GOT3 (cell line): ENCODE data around the gene KRT36.

ENCODE experiments used
- DNase-seq: peaks from one replicate; lab custom pipeline; 2025; ENCODE audit warnings: mixed read lengths; lab: John Stamatoyannopoulos, UW

The KRT36 gene

DNA sequence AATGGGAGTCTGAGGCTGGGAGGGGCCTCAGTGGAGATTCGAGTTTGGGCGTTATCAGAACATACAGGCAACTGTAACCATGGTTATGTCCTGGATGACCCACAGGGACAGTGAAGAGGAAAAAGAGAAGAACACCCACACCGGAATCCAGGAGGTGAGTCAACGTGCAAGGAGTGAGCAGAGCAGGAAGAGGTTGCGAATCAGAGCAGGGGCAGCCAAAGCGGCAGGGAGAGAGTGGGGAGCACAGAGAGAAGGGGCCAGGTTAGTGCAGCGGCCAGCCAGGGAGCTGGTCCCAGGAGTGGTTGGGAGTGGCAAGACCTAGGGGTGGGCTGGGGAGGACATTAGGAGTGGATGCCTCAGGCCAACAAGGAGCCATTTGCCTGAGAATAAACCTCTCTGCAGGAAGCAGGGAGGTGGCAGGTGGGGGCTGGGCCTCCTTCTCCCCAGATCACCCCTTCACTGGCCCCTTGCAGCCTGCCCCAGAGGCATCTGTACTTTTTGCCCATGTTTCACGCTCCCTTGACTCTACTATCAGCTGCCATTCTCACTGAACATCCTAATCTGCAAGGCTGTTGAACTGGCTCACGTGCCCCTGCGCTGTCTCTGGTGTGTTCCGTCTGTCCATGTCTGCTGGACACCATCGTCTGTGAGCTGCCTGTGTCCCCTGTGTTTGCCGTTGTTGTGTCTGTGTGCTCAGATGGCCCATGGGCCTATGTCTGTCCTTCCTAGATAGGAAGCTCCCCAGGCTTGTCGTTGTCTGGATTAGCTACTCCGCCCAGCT, 10.6 kb upstream of the KRT36 start:
- no peak for DNase-seq

DNA sequence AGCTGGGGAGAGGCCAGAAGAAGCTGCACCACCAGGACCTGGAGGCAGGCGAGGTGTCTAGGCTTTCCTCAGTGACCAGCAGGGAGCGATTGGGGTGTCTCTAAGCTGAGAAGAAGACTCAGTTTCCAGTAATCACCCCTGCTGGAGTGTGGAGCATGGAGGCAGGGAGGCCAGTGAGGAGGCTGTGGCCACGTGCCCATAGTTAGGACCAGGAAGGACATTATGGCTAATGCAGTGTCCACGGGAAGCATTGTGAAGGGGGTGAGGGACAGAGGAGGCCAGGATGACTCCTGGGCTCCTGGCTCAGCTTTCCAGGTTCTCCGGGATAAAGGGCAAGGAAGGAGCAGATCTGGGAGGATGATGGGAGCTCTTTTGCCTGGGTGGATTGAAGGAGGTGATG, 10.0 kb upstream of the KRT36 start:
- no peak for DNase-seq

DNA sequence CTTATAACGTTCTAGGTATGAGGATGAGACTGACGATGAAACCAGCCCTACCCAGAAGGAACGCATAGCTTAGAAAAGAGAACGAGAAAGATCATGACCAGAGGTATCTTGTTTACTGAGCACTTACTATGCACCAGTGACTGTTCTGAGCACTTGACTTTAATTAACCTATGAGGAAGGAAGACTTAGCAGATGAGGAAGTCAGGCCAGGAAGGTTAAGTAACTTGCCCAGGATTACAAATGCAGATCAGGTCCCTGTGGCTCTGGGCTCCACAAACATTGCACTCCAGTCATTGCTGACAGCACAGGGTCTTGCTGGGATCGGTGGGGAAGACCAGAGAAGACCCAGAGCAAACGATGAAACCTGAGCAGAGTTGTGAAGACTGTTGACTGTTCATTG, 8.6 kb upstream of the KRT36 start:
- DNase-seq, result no peak

DNA sequence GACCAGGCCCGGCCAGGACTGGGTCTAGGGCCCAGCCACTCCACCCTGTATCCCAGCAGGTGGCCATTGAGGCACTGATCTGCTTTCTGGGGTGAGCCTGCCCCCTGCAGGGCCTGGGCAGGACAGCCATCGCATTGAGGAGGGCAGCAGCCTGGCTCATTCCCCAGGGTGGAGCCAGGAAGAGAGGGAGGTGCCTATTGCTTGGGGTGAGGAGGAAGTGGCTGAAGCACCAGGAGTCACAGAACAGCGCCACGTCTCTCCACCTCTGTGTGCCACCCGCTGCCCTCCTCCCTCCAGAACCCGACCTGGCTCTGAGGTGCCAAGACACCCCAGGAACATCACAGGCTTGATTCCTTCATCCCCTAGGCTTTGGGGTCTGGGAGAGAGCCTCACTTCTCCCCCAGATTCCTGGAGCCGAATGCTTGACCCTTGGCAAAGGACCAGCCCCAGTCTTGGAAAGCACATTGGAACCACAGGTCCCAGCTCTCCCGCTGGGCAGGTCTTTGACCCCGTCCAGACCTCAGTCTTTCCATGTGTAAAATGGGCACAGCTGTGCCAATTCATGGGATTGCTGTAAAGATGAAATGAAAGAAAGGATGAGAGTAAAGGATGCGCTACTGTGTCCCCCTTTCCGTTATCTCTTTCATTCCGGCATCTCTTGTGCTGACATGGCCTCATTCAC, 7.2 kb upstream of the KRT36 start:
- no peak for DNase-seq

DNA sequence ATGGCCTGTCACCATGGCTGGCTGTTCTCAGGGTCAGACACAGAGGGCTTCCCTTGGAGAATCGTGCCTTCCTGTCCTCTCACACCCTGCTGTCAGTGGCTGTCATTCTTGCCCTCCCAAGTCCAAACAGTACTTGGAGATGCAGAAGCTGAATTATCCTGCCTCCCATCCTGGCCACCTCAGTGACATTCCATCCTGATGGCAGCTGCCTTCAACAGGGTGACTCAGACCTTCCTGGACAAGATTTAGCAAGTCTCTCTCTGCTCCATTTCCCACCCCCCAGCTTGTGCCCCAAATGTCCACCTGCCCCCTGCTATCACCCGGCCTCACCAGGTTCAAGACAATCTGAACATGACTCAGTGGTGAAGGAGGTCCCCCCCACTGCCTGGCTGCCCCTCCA, 4.8 kb upstream of the KRT36 start:
- no peak for DNase-seq

DNA sequence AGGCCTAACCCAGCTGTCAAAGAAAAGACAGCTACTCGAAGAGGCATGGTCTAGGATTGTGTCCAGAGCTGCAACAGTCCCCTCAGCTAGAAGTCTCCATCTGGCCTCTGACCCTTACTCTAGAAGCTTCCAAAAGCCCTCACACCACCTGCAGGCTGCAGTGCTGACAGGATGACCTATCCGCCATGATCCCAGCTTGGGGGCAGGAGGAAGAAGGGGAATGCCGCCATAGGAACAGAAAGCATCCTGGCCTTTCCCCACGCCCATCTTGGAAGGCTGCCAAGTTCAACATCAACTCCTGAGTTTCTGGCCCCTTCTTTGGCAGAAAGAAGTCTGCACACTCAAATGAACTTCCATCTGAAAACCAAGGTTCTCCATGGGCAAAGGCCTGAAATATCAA, 3.1 kb upstream of the KRT36 start:
- no peak for DNase-seq

DNA sequence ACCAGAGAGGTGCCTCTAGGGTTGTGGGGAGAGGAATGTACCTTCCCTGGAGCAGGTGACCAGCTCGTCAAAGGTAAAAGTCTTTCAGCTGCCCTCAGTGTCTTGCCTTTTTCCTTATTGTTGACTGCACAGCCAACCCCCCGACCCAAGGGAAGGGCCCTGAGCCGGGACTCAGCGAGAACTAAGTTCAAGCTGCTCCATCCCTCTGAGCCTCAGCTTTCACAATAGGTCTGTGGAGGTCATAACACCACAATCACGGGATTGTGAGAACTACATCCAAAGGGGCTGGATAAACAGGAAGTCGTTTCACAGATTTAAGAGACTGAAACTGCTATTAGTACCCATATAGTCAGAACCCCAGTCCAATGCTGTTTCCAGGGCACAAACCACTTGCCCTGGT, 2.6 kb upstream of the KRT36 start:
- DNase-seq, result no peak

DNA sequence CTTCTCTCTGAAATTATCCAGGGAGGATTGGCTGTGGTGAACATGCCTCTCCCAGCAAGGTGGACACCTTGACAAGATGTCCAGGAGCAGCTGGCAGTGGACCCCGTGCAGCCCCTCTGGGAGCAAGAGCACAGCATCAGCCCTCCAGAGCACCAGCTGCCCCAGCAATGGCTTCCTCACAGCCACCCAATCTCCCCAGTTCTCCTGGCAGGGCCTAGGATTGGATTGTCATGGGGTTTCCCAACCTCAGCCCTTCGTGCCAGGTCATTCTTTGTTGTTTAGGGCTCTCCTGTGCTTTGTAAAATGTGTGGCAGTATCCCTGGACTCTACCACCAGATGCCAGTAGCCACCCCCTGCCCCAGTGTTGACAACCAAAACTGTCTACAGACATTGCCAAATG, 1.8 kb upstream of the KRT36 start:
- no peak for DNase-seq

DNA sequence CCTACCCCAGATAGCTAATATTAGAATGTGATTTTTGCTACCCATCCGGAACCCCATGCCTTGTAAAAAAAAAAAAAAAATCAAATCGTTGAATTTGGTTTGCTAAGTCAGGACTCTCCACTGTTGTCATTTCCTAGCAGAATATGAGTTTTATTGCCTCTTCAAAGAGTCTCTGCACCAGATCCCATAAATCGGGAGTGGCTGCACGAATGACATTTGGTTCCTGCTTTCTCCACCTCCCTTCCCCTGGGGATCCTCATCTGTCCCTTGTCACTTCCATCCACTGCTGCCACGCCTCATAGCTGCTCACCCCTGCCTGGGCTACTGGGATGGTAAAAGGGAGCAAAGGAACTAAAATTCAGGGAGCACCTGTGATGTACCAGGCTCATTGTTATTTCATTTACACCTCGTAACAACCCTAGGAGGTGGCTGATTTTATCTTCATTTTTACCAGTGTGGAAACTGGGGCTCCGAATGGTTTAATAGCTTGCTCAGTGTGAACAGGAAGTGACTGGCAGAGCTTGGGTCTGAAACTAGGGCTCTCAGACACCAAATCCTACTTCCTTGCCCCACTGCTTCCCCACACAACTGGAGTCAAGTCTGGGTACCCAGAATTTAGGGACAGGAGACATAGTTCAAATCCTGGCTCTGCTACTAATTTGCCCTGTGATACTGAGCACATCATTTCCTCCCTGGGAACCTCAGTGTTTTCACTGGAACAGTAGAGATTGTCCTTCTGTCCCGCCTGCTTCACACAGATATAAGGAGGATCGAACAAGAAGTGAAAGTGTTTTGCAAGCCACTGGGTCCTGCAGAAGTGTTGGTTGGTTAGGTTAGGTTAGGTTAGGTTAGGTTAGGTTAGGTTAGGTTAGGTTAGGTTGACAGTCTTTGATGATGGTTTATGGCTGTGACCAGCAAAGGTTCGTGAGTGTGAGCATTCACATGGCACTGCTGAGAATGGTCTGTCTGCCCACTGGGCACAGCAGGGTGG, 585 bp upstream of the KRT36 start:
- no peak for DNase-seq

DNA sequence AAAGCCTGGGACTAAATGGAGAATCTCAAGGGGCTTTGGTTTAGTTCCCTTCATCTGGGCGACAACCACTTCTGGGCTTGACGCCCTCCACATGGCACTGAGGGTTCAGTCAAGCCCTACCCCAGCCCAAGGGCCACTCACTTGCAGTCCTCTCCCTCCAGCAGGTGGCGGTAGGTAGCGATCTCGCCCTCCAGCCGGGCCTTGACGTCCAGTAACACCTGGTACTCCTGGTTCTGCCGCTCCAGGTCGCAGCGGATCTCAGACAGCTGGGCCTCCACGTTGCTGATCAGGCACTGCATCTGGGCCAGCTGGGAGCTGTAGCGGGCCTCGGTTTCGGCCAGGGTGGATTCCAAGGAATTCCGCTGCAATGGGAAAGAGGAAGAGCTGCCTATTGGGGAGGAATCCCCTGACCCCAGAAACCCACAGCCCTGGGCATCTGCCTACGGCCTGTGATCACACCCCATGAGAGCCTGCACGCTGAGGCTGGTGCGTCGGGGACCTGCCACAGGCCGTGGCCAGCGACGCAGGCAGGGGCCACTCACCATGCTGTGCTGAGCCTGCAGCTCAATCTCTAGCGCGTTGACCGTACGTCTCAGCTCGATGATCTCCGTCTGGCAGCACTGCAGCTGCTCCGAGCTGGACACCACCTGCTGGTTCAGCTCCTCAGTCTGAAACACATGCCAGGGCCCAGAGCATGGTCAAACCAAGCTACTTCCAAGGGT, 2.7 kb downstream of the KRT36 start:
- no peak for DNase-seq

DNA sequence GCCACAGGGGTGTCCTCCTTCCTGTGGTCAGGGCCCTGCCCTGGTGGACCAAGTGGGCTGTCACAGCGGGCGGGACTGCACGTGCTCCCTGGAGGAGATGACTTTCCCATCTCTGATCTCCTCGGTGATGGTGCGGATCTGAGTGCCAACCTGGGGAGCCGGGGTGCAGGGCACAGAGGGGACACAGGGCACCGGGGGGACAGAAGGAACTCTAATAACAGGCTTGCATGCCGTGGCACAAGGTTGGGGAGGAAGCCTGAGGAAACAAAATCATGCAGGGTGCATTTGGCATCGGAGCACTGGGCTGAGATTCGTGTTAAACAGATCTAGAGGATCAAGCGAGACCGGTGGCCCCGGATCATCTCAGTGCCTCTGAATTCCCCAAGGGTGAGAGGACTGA, 3.4 kb downstream of the KRT36 start:
- DNase-seq, result no peak

DNA sequence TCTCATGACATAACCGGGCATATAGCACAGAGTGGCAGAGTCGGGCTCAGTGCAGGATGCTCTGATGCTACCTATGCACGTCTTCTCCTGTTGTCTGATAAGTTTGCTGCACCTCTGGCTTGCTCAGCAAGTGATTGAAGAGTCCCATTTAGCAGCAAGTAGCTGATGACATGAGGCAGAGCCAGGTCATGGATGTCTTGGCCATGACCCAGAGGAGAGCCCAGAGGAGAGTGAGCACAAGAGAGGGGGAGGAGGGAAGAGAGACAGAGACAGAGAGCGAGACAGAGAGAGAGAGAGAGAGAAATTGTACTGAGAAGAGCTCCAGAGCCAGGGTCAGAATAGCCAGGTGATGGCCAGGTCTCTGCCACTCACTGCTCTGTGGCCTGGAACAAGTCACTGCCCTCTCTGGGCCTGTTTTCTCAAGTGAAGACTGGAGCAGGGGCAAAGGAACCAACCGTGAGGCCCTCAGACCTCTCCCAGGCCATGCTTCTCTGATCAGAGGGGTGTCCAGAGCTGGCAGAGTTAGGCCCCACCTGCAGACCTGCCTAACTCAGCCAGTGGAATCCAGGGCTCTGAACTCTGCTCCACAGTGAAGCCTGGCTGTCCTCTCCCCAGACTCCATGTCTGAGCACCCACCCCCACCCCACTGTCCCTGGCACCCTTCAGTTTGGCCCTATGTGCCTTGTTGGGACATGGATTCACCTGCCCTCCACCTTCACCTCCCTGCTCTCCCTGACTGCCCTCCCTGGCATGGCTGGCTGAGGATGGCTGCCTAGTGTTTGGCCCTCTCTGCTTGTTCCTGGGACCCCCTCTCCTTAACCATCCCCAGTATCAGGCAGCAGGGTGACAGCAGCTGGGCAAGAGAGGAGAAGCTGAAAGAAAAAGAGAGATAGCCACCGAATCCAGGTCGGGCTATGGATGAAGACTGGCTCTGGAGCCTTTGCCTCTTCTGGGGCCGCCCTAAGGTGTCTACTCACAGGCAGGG, 4.5 kb downstream of the KRT36 start:
- no peak for DNase-seq

DNA sequence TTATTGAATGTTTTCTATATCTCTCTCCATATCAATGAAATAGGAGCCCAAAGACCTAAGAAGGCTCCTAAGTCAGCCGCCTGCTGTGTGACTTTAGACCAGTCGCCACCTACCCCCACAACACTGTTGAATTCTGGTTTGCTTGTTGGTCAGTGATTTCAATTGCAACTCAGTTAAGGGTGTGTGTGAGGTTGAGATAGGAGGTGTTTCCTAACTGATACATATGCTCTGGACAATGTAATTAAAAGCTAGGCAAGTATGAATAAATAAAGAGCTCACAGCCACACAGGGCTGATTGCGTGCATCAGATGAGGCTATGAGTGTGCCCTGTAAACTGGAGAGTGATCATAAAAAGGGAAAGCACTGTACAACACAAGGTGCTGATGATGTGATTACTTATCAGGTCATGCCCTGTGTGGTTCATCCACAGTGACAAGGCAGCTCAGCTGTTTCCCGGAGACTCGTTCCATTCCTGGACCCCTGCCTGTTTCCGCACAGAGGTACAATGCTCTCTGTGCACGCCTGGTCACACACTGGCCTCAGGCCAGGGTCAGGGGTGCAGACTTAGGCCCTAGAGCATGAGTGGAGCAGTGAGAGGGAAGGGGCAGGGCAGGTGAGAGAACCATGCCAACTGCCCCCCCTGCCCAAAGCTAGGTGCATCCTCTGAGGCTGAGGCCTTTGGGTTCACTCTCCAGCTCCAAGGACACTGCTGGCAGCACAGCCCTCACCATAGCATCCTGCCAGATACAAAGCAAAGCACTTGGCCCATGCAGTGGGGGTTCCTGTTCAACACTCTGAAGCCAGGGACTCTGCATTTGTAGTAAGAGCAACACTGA, 5.5 kb downstream of the KRT36 start:
- no peak for DNase-seq

DNA sequence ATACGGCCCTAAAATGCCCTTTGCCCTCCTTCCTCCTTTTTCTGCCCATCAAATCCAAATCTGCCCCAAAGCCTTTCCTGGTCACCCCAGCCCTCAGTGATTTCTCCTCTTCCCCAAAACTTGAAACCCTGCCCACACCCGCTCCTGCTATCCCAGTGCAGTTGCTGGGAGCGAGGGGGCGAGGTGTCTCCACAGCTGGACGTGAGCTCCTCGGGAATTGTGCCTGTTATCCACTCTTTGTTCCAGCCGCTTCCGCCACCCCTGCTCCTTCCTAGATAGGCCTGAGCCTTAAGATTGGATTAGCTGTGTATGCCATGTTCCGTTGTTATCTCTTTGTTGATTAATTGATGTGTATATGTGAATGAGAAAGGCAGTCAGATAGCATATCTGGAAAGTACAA, 6.2 kb downstream of the KRT36 start:
- no peak for DNase-seq

DNA sequence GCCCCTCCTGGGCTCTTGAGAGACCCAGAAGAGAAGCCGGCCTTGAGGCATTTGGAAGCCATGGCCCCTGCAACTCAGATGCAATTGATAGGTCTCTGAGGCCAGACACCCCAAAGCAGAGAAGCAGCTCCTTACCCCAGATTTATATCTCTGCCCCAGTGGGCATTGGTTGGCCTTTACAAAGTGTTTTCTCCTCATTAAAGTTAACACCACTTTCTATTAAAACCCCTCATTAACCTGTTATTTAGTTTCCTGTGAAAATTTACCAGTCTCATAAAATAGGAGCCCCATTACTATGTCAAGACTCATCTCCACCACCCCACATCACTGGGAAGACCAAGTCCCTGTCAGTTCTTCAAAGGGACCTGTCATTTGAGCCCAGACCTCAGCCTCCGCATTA, 8.7 kb downstream of the KRT36 start, which contains the start of gene KRT35:
Gene KRT35 (minus strand): TSS at position 116 of the 400 bp plus-strand sequence. CDS start 54 bp downstream, at position 62.
- DNase-seq, result no peak

DNA sequence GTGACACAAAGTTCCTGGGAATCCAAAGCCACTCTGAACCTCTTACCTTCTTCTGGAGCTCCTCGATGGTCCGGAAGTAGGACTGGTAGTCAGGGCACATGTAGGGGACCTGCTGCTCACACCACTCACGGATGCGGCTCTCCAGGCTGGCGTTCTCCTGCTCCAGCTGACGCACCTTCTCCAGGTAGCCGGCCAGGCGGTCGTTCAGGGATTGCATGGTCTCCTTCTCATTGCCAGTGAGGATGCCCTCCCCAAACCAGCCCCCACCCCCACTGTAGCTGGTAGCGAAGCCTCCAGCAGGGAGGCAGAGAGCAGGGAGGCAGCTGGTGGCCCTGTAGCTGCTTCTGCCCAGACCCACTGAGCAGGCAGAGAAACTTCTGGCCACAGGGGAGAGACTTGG, 9.1 kb downstream of the KRT36 start:
- no peak for DNase-seq

DNA sequence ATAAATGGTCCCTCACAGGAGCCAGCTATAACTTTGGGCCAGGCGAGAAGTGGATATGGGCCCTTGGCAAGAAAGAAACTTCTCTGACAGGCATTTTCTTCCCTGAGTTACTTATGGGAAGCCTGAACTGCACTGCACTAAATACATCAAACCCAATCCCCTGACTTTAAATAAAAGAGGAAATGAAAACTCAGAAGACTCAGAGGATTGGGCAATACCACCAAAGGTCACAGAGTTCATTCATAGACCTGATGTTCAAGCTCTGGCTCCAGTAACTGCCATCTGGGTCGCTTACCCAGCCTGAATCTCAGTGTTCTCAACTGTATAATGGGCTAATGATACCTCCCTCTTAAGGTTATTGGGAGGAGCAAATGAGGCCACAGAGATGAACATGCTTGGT, 9.6 kb downstream of the KRT36 start:
- DNase-seq, result no peak

DNA sequence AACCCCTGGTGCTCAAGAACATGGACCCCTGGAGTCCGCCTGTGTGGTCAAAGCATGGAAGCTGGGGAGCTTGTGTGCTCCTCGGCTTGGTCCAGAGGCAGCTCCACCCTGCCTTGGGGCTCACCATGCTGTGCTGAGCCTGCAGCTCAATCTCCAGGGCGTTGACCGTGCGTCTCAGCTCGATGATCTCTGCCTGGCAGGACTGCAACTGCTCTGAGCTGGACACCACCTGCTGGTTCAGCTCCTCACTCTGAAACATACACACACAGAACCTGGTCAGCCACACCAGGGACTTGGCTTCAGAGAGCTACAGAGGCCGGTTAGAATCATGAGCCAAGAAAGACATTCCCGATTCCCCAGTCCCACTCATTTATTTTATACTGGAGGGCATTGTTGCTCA, 11.5 kb downstream of the KRT36 start:
- DNase-seq, result no peak
